Muscle layer of duodenum (tissue), 2 donors: ENCODE data around the gene TSR1.

Experiments
- H3K27ac ChIP-seq: one replicate; pipeline ENCODE4 v1.7.0; 2013; ENCODE audit warnings: mild to moderate bottlenecking, low read length
- H3K27me3 ChIP-seq: one replicate; pipeline ENCODE4 v1.7.0; 2013; ENCODE audit warnings: low read depth, mild to moderate bottlenecking, control low read depth, low read length
- H3K36me3 ChIP-seq, 2 donors: one replicate each; pipeline ENCODE4 v1.7.0; 2013; ENCODE audit warnings: low read length in 2 of 2, control low read depth in 1 of 2, mild to moderate bottlenecking in 1 of 2; ENCODE audit not compliant: insufficient read depth in 2 of 2, control insufficient read depth in 1 of 2
- H3K4me1 ChIP-seq, 2 donors: one replicate each; pipeline ENCODE4 v1.7.0; 2013; ENCODE audit warnings: low read length in 2 of 2, mild to moderate bottlenecking in 2 of 2, control low read depth in 1 of 2, moderate library complexity in 1 of 2; ENCODE audit not compliant: insufficient read depth in 2 of 2, control insufficient read depth in 1 of 2
- H3K4me3 ChIP-seq, 2 donors: one replicate each; pipeline ENCODE4 v1.7.0; 2013; ENCODE audit warnings: low read length in 2 of 2, low read depth in 1 of 2, mild to moderate bottlenecking in 1 of 2
- H3K9me3 ChIP-seq, 2 donors: one replicate each; pipeline ENCODE4 v1.7.0; 2013; ENCODE audit warnings: low read length in 2 of 2, control low read depth in 1 of 2, mild to moderate bottlenecking in 1 of 2; ENCODE audit not compliant: control insufficient read depth in 1 of 2
- donor health status: healthy.

TSR1 gene

GRCh38 chr17:2376107-2376506 is 39.9 kb upstream of the TSR1 start:
- H3K4me3 ChIP-seq: no peak overlapping the region
- no peaks in the 10 kb centered on the region for H3K4me1 ChIP-seq
- H3K9me3 ChIP-seq: no peaks in the 10 kb centered on the region
- H3K36me3 ChIP-seq: peaks cover 39 to 69% of the 10 kb centered on the region in 2 donors
- no peaks in the 10 kb centered on the region for H3K27me3 ChIP-seq
- H3K27ac ChIP-seq: no peak overlapping the region

GRCh38 chr17:2375406-2375805 is 39.1 kb upstream of the TSR1 start:
- Histone ChIP-seq H3K27me3 (no peaks in the 10 kb centered on the region), H3K4me3 (no peak overlapping the region), H3K9me3 (no peaks in the 10 kb centered on the region), H3K4me1 (no peaks in the 10 kb centered on the region), H3K27ac (no peak overlapping the region), H3K36me3 (peaks cover 35 to 73% of the 10 kb centered on the region in 2 donors)

GRCh38 chr17:2374549-2375285 is 38.5 kb upstream of the TSR1 start:
- peaks cover 34 to 67% of the 10 kb centered on the region in 2 donors for H3K36me3 ChIP-seq
- peaks cover 0 to under 1% of the 10 kb centered on the region in 2 donors for H3K4me1 ChIP-seq
- H3K27me3 ChIP-seq: no peaks in the 10 kb centered on the region
- H3K4me3 ChIP-seq: no peak overlapping the region
- no peak overlapping the region for H3K27ac ChIP-seq
- H3K9me3 ChIP-seq: no peaks in the 10 kb centered on the region

GRCh38 chr17:2373179-2373578 is 36.9 kb upstream of the TSR1 start:
- no peak overlapping the region for H3K4me3 ChIP-seq
- peaks cover 31 to 57% of the 10 kb centered on the region in 2 donors for H3K36me3 ChIP-seq
- no peaks in the 10 kb centered on the region for H3K9me3 ChIP-seq
- no peaks in the 10 kb centered on the region for H3K27me3 ChIP-seq
- H3K4me1 ChIP-seq: peaks cover 0 to 12% of the 10 kb centered on the region in 2 donors
- no peak overlapping the region for H3K27ac ChIP-seq

- H3K4me1 ChIP-seq: peaks cover 0 to 12% of the 10 kb centered on the region in 2 donors
- H3K4me3 ChIP-seq: no peak overlapping the region
- no peaks in the 10 kb centered on the region for H3K9me3 ChIP-seq
- H3K27ac ChIP-seq: no peak overlapping the region
- no peaks in the 10 kb centered on the region for H3K27me3 ChIP-seq
- H3K36me3 ChIP-seq: peaks cover 28 to 58% of the 10 kb centered on the region in 2 donors
These were observed 36.4 kb upstream of the TSR1 start for GRCh38 chr17:2372681-2373080.

- H3K4me1 ChIP-seq: peaks cover 0 to 12% of the 10 kb centered on the region in 2 donors
- H3K27ac ChIP-seq: no peak overlapping the region
- H3K4me3 ChIP-seq: no peak overlapping the region
- H3K27me3 ChIP-seq: no peaks in the 10 kb centered on the region
- peaks cover 27 to 56% of the 10 kb centered on the region in 2 donors for H3K36me3 ChIP-seq
- H3K9me3 ChIP-seq: no peaks in the 10 kb centered on the region
These were observed 35.9 kb upstream of the TSR1 start for GRCh38 chr17:2372180-2372579.

- Histone ChIP-seq H3K27ac (no peak overlapping the region), H3K9me3 (no peaks in the 10 kb centered on the region), H3K4me3 (no peak overlapping the region), H3K36me3 (peaks cover 25 to 50% of the 10 kb centered on the region in 2 donors), H3K4me1 (peaks cover 0 to 12% of the 10 kb centered on the region in 2 donors), H3K27me3 (no peaks in the 10 kb centered on the region)
These were observed 35.2 kb upstream of the TSR1 start for GRCh38 chr17:2371183-2372130.

GRCh38 chr17:2370211-2370589 is 33.9 kb upstream of the TSR1 start:
- H3K4me3 ChIP-seq: no peak overlapping the region
- no peaks in the 10 kb centered on the region for H3K9me3 ChIP-seq
- H3K27me3 ChIP-seq: no peaks in the 10 kb centered on the region
- no peak overlapping the region for H3K27ac ChIP-seq
- peaks cover 0 to 12% of the 10 kb centered on the region in 2 donors for H3K4me1 ChIP-seq
- peaks cover 24 to 48% of the 10 kb centered on the region in 2 donors for H3K36me3 ChIP-seq

GRCh38 chr17:2369551-2370210 is 33.4 kb upstream of the TSR1 start:
- Histone ChIP-seq H3K4me1 (peaks cover 0 to 12% of the 10 kb centered on the region in 2 donors), H3K4me3 (no peak overlapping the region), H3K36me3 (peaks cover 22 to 52% of the 10 kb centered on the region in 2 donors), H3K27ac (no peak overlapping the region), H3K9me3 (no peaks in the 10 kb centered on the region), H3K27me3 (no peaks in the 10 kb centered on the region)

GRCh38 chr17:2369039-2369438 is 32.8 kb upstream of the TSR1 start:
- peaks cover 0 to 16% of the 10 kb centered on the region in 2 donors for H3K4me1 ChIP-seq
- no peak overlapping the region for H3K4me3 ChIP-seq
- no peaks in the 10 kb centered on the region for H3K9me3 ChIP-seq
- no peaks in the 10 kb centered on the region for H3K27me3 ChIP-seq
- no peak overlapping the region for H3K27ac ChIP-seq
- H3K36me3 ChIP-seq: peaks cover 25 to 58% of the 10 kb centered on the region in 2 donors

GRCh38 chr17:2368359-2368758 is 32.1 kb upstream of the TSR1 start:
- Histone ChIP-seq H3K27ac (no peak overlapping the region), H3K4me1 (peaks cover 0 to 23% of the 10 kb centered on the region in 2 donors), H3K27me3 (no peaks in the 10 kb centered on the region), H3K9me3 (no peaks in the 10 kb centered on the region), H3K4me3 (no peak overlapping the region), H3K36me3 (peaks cover 24 to 59% of the 10 kb centered on the region in 2 donors)
